Endothelial cell of umbilical vein (primary cell): Measurements from ENCODE around the gene MTM1. TPM values are rescaled to one million over a fixed set of nuclear protein-coding genes. Genes with fewer than 3 reads are reported as not detected.
A peak's percentile ranks its signal among the peaks of the same experiment; 100 is the strongest.

Experiments used
- BruUV-seq: library from RNA; stranded (reverse); fragments of 400-500 nt; replicated peaks from 2 replicates; lab custom pipeline; 2021; lab: Mats Ljungman, UMichigan
- CTCF ChIA-PET: fragments of 300-600, 350-600 bp; sonication (Branson Sonifier 250); formaldehyde crosslinking; loops from one replicate; lab custom pipeline; 2021; ENCODE audit warnings: antibody characterized with exemption, inconsistent platforms; lab: Charles Lee
- POLR2A ChIA-PET: fragments of 300-600, 350-600 bp; sonication (Branson Sonifier 250); formaldehyde crosslinking; loops from one replicate; lab custom pipeline; 2021; ENCODE audit warnings: antibody characterized with exemption, inconsistent platforms; lab: Charles Lee
- DNase-seq: peaks from one replicate; pipeline ENCODE4 v3.0.0-alpha.2; 2011; ENCODE audit warnings: low read depth, low spot score
- FAIRE-seq: peaks from 2 replicates; lab custom pipeline; 2011; peaks lifted over from hg19 to GRCh38; lab: Jason Lieb, UNC
- H2AFZ ChIP-seq: 2 replicates; pipeline ENCODE4 v1.6.0; 2012; ENCODE audit warnings: low read depth, low read length, control low read depth, inconsistent platforms
- H3K27ac ChIP-seq: 2 replicates; pipeline ENCODE4 v1.5.1; 2011; ENCODE audit warnings: low read depth, mild to moderate bottlenecking, control low read depth, low read length, moderate library complexity; ENCODE audit not compliant: insufficient read depth
- H3K27me3 ChIP-seq, 2 experiments: 2 replicates each; pipeline versions ENCODE4 v1.6.0 to v1.6.1; 2011; ENCODE audit warnings: low read length in 2 of 2, mixed read lengths in 1 of 2; ENCODE audit not compliant: control insufficient read depth in 2 of 2, insufficient read depth in 2 of 2
- H3K36me3 ChIP-seq, 2 experiments: 2 replicates in 1 of 2; 3 replicates in 1 of 2; pipeline ENCODE4 v1.5.1; 2011; ENCODE audit warnings: low read length in 2 of 2, mild to moderate bottlenecking in 1 of 2, moderate library complexity in 1 of 2; ENCODE audit not compliant: control insufficient read depth in 2 of 2, insufficient read depth in 2 of 2; ENCODE audit errors: extremely low read depth in 1 of 2
- H3K4me1 ChIP-seq: 3 replicates; pipeline ENCODE4 v1.5.1; 2011; ENCODE audit warnings: mild to moderate bottlenecking, low read length; ENCODE audit not compliant: control insufficient read depth, insufficient read depth; ENCODE audit errors: extremely low read depth
- H3K4me2 ChIP-seq: 2 replicates; pipeline ENCODE4 v1.6.1; 2011; ENCODE audit warnings: low read length, control low read depth, mixed read lengths; ENCODE audit not compliant: insufficient read depth
- H3K4me3 ChIP-seq, 3 experiments: fragments of 200-600 bp in 1 of 3; sonication (generic), shearing (Covaris generic) in 1 of 3; replicated peaks in 1 of 3; 2 replicates each; pipeline ENCODE4 v1.5.1; 2011 to 2016; ENCODE audit warnings: control low read depth in 3 of 3, low read length in 3 of 3, mild to moderate bottlenecking in 2 of 3, inconsistent platforms in 1 of 3, low read depth in 1 of 3, moderate library complexity in 1 of 3; ENCODE audit not compliant: insufficient read depth in 1 of 3
- H3K79me2 ChIP-seq: 2 replicates; pipeline ENCODE4 v1.6.0; 2012; ENCODE audit warnings: low read length, inconsistent platforms; ENCODE audit not compliant: control insufficient read depth, insufficient read depth
- H3K9ac ChIP-seq: replicated peaks from 2 replicates; pipeline ENCODE3; 2011; ENCODE audit warnings: low read length, control low read depth; ENCODE audit not compliant: insufficient read depth; ENCODE audit errors: extremely low read depth
- H3K9me1 ChIP-seq: replicated peaks from 3 replicates; pipeline ENCODE4 v1.6.0; 2011; ENCODE audit warnings: mild to moderate bottlenecking, low read length; ENCODE audit not compliant: control insufficient read depth, insufficient read depth; ENCODE audit errors: extremely low read depth
- H3K9me3 ChIP-seq: replicated peaks from 2 replicates; pipeline ENCODE4 v1.5.1; 2012; ENCODE audit warnings: low read length, inconsistent platforms; ENCODE audit not compliant: control insufficient read depth, insufficient read depth
- H4K20me1 ChIP-seq: replicated peaks from 2 replicates; pipeline ENCODE3; 2011; ENCODE audit warnings: mild to moderate bottlenecking, low read length; ENCODE audit not compliant: control insufficient read depth, insufficient read depth; ENCODE audit errors: extremely low read depth
- EZH2 ChIP-seq: IDR thresholded peaks from 2 replicates; pipeline ENCODE4 v1.6.1; 2012; ENCODE audit warnings: borderline replicate concordance, low read depth, mild to moderate bottlenecking, moderate library complexity, low read length, inconsistent platforms; ENCODE audit not compliant: severe bottlenecking
- FOS ChIP-seq: IDR thresholded peaks from 2 replicates; pipeline ENCODE4 v1.6.1; 2011; ENCODE audit warnings: mild to moderate bottlenecking, low read length, moderate library complexity, borderline replicate concordance; ENCODE audit not compliant: insufficient read depth
- JUN ChIP-seq: IDR thresholded peaks from 2 replicates; pipeline ENCODE4 v1.6.1; 2011; ENCODE audit warnings: borderline replicate concordance, low read depth; ENCODE audit not compliant: insufficient read length, insufficient read depth
- MAX ChIP-seq: IDR thresholded peaks from 2 replicates; pipeline ENCODE4 v1.6.1; 2011; ENCODE audit not compliant: insufficient read depth, insufficient read length
- MYC ChIP-seq: IDR thresholded peaks from one replicate; pipeline ENCODE4 v1.6.1; 2011; ENCODE audit warnings: mild to moderate bottlenecking, low read depth, low read length
- POLR2A ChIP-seq: IDR thresholded peaks from 2 replicates; pipeline ENCODE4 v1.6.1; 2012; ENCODE audit warnings: low read depth, mild to moderate bottlenecking, control low read depth, low read length
- POLR2AphosphoS5 ChIP-seq: IDR thresholded peaks from 2 replicates; pipeline ENCODE4 v1.6.1; 2012; ENCODE audit warnings: low read depth, mild to moderate bottlenecking, control low read depth, low read length, moderate library complexity; ENCODE audit not compliant: insufficient read depth
- dilution Hi-C: fragments of 300-500 bp; cut with MboI; formaldehyde crosslinking; loops from one replicate; pipeline ENCODE4 v1.15.0; 2019; ENCODE audit warnings: low sequenced_read_pairs; ENCODE audit not compliant: extremely low pct_ligation_motif_present
- intact Hi-C: fragments of 100-400 bp; cut with micrococcal nuclease; formaldehyde crosslinking; loops from one replicate; pipeline ENCODE4 v1.10.0; 2022
- polyA plus RNA-seq, 4 experiments: library from polyadenylated mRNA; depleted of rRNA in 3 of 4; stranded (reverse) in 3 of 4; unstranded in 1 of 4; fragments of >200 nt; gene quantifications; 2 replicates each; pipeline versions ENCODE4 v1.2.1 to v1.2.3, GENCODE V29; 2011 to 2012; ENCODE audit warnings: missing spikeins in 1 of 4
- total RNA-seq: library from RNA; stranded (reverse); gene quantifications from 2 replicates; pipeline ENCODE4 v1.2.3, GENCODE V29; 2021

Gene MTM1
- total and polyA plus RNA-seq, 2 donors (not counting 3 experiments of a cell fraction or from before 2014, with no cell fraction given), result 2.4 to 13.2 TPM

GRCh38 chrX:150543230-150544155, 24.9 kb upstream of the MTM1 start:
- Histone ChIP-seq H3K4me1 (peaks cover 9% of the 10 kb centered on the region), H2AFZ (no peak overlapping the region), H4K20me1 (no peaks in the 10 kb centered on the region), H3K9ac (no peak overlapping the region), H3K4me2 (no peak overlapping the region), H3K9me3 (no peaks in the 10 kb centered on the region), H3K79me2 (no peaks in the 10 kb centered on the region), H3K9me1 (no peaks in the 10 kb centered on the region), H3K27ac (no peak overlapping the region), H3K4me3 (no peak overlapping the region), H3K36me3 (no peaks in the 10 kb centered on the region), H3K27me3 (no peaks in the 10 kb centered on the region)
- no peak for DNase-seq
- FAIRE-seq, result no peak
- ChIA-PET POLR2A (no interaction called here), CTCF (interaction anchor here (1.2 to 2.0 kb wide), 2 partner anchors 44 to 178 kb away, joined by 3 to 5 read pairs; no protein-coding TSS in a partner anchor)
- intact Hi-C loops, result no loop called here
- dilution Hi-C loops, result no loop called here
- BruUV-seq, result no TSS peak
- TF ChIP-seq FOS (no peak), POLR2A (no peak), POLR2AphosphoS5 (no peak), MAX (no peak)

GRCh38 chrX:150544222-150544787, 24.1 kb upstream of the MTM1 start:
- DNase-seq, result no peak
- dilution Hi-C loops (no loop called here), intact Hi-C loops (no loop called here)
- no peaks in the 10 kb centered on the region for H3K9me1 ChIP-seq
- H3K27ac ChIP-seq, result no peak overlapping the region
- BruUV-seq, result no TSS peak
- no peak overlapping the region for H2AFZ ChIP-seq
- peak; percentile 85 for FAIRE-seq
- H3K9me3 ChIP-seq, result no peaks in the 10 kb centered on the region
- H3K9ac ChIP-seq, result no peak overlapping the region
- CTCF ChIA-PET, result interaction anchor here (2.0 kb wide), 1 partner anchor 43 kb away, joined by 5 read pairs; no protein-coding TSS in a partner anchor
- no peaks in the 10 kb centered on the region for H3K79me2 ChIP-seq
- H3K36me3 ChIP-seq, result no peaks in the 10 kb centered on the region
- H4K20me1 ChIP-seq, result no peaks in the 10 kb centered on the region
- TF ChIP-seq EZH2, result no peak
- no peak for TF ChIP-seq FOS
- TF ChIP-seq MYC, result no peak
- no peak for TF ChIP-seq JUN
- POLR2A ChIA-PET, result no interaction called here
- peaks cover 9% of the 10 kb centered on the region for H3K4me1 ChIP-seq
- H3K27me3 ChIP-seq, result no peaks in the 10 kb centered on the region
- H3K4me2 ChIP-seq, result no peak overlapping the region
- no peak overlapping the region for H3K4me3 ChIP-seq
